ENCODE measurements around the gene PPP1R18.
"Not testable (repeated sequence)": the region's sequence is repeated elsewhere in the genome, so short reads cannot be mapped to it uniquely, and the experiment has no call there.

The PPP1R18 gene

GRCh38 chr6:30686009-30686907, at the start of gene PPP1R18:
PPP1R18 (minus strand) TSS chr6:30686645; CDS start chr6:30686018, 627 bp downstream.
- peak; percentile 73 to 76 for DNase-seq (ENCODE audit: low read depth in 2 of 2)

- no peak for DNase-seq (ENCODE audit: low read depth in 2 of 2)
Observed at GRCh38 chr6:30735668-30736314, 49.3 kb upstream of the PPP1R18 start.

DNA sequence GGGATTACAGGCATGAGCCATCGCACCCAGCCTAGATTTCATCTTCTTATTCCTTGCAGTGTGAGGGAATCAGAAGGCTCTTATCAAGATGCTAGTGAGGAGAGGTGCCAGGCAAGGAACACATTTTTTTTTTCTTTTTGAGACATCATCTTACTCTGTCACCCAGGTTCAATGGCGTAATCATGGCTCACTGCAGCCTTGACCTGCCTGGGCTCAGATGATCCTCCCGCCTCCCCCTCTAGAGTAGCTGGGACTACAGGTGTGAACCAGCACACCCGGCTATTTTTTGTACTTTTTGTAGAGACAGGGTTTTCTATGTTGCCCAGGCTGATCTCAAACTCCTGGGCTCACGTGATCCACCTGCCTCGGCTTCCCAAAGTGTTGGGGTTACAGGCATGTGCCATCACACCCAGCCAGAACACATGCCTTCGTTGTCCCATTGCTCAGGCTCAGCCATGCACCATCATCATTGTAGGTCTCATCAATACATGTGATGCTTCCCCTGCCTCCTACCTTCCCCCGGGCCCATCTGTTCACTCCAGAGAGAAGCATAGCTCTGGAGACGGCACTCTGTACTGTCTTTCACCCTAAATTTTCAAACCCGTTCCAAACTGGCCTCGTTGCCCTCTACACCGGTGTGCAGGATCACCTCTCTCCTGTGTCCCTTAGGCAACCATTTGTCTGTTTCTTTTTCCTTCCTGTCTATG, 45.9 kb upstream of the PPP1R18 start:
- no peak for DNase-seq (ENCODE audit: low read depth in 2 of 2)

GRCh38 chr6:30730601-30731435, 44.4 kb upstream of the PPP1R18 start:
- DNase-seq (ENCODE audit: low read depth in 2 of 2) = peak in 1 of 2 donors; percentile 69

- no peak for DNase-seq (ENCODE audit: low read depth in 2 of 2)
Observed at GRCh38 chr6:30727920-30728553, 41.6 kb upstream of the PPP1R18 start.

- no peak for DNase-seq (ENCODE audit: low read depth in 2 of 2)
Observed at GRCh38 chr6:30726506-30727413, 40.3 kb upstream of the PPP1R18 start.

DNA sequence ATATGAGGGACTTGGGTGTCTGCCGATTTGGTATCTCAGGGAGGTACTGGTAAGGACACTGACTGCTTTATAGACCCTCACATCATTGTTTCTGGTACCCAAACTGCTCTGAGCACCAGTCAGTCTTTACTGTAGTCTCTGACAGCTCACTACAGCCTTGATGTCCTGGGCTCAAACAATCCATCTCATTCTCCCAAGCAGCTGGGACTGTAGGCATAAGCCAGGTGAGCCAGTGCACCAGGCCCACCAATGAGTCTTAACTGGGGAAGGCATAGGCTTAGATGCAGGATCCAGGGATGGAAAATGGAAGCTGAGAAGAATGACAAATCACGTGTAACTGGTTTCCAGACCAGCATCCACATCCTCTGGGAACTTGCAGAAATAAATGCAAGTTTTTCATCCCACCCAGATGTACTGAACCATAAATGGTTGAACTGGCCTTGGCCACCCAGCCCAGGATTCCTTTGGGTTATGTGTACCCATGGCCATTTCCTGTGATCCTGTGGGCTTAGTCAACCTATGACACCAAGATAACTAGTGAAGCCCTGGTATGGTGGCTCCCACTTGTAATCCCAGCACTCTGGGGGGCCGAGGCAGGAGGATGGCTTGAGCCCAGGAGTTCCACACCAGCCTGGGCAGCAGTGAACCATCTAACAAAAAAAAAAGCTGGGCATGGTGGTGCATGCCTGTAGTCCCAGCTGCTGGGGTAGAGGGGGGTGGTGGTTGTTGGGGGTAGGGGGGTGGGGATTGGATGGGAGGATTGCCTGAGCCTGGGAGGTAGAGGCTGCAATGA, 39.5 kb upstream of the PPP1R18 start:
- DNase-seq (ENCODE audit: low read depth in 2 of 2) = no peak

DNA sequence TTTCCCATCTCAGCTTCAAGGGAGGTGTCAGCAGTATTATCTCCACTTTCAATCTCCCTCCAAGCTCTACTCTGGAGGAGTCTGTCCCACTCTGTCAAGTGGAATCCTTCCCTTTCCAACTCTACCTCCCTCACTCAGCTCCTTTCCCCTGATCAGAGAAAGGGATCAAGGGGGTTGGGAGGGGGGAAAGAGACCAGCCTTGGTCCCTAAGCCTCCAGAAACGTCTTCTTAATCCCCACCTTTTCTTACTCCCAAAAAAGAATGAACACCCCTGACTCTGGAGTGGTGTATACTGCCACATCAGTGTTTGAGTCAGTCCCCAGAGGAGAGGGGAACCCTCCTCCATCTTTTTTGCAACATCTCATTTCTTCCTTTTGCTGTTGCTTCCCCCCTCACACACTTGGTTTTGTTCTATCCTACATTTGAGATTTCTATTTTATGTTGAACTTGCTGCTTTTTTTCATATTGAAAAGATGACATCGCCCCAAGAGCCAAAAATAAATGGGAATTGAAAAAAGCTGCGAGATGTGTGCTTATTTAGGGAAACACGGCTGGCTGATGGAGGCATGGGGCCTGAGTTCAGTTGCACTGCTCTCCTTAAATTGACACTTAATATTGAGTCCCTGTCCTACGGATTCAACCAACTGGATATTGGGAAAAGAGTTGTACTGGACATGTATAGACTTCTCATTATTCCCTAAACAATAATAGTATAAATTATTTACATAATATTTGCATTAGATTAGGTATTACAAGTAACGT, 38.6 kb upstream of the PPP1R18 start:
- DNase-seq (ENCODE audit: low read depth in 2 of 2) = no peak

- not testable (repeated sequence) for DNase-seq (ENCODE audit: low read depth in 2 of 2)
Observed at GRCh38 chr6:30723843-30724741, 37.6 kb upstream of the PPP1R18 start.

- DNase-seq (ENCODE audit: low read depth in 2 of 2) = not testable (repeated sequence)
Observed at GRCh38 chr6:30723159-30723842, 36.9 kb upstream of the PPP1R18 start.

DNA sequence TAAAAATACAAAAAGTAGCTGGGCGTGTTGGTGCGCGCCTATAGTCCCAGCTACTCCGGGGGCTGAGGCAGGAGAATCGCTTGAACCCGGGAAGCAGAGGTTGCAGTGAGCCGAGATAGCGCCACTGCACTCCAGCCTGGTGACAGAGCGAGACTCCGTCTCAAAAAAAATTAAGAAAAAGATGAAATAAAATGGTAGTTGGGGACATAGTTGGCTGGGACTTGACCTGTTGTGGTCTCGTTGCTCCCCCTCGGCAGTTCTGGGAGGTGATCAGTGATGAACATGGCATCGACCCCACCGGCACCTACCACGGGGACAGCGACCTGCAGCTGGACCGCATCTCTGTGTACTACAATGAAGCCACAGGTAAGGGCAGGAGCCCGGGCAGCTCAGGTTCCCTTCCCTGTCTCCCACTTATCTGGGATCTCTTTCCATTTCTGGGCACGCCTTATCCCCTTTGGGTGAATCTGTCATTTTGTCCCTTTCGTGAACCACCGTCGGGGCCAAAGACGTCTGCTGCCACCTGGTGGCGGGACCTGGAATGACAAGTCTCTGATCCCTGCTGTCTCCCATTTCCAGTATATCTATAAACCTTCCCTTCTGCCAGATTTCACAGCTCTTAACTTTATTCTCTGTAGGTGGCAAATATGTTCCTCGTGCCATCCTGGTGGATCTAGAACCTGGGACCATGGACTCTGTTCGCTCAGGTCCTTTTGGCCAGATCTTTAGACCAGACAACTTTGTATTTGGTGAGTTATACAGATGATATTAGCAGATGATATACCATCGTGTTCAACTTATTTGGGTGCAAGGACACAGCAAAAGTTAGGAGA, 36.1 kb upstream of the PPP1R18 start:
- peak; percentile 62 to 75 for DNase-seq (ENCODE audit: low read depth in 2 of 2)

DNA sequence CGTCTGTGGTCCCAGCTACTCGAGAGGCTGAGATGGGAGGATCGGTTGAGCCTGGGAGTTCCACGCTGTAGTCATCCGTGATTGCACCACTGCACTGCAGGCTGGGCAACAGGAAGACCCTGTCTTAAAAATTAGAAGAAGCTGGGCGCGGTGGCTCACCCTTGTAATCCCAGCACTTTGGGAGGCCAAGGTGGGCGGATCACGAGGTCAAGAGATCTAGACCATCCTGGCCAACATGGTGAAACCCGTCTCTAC, 35.5 kb upstream of the PPP1R18 start:
- not testable (repeated sequence) for DNase-seq (ENCODE audit: low read depth in 2 of 2)

DNA sequence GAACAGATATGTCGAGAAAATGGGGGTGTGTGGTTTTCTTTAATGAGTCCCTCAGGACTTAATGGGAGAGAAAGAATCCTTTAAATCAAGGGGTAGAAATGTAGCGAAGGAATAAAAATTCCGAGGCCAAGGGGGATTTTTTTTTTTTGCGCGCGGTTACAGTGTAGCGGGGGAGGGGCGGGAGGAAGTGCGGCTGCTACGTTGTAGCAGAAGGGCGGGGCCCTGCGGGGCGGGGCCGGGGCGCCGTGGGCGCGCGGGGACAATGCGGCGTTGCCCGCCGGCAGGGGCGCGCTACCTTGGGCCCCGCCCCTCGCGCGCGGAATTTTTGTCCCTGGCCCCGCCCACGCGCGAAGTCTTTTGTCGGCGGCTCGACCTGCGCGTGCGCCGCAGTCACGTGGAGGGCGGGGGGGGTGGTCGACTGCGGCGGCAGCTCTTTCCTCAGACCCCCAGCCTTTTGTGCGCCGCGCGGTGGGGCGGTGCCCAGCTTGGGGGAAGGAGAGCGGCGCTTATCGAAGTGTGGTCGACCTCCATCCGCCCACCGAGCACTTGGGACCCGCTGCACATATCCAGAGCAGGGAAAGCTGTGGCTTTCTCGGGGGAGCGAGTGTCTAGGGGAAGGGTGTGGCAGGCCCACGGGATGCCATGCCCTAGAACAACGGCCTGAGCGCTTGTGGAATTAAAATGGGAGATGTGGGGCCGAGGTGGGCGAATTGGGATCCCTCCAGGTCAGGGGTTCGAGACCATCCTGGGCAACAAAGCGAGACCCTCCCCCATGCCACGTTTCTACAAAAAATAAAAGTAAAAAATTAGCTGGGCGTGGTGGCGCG, 35.0 kb upstream of the PPP1R18 start:
- DNase-seq (ENCODE audit: low read depth in 2 of 2) = peak; percentile 92 to 95

DNA sequence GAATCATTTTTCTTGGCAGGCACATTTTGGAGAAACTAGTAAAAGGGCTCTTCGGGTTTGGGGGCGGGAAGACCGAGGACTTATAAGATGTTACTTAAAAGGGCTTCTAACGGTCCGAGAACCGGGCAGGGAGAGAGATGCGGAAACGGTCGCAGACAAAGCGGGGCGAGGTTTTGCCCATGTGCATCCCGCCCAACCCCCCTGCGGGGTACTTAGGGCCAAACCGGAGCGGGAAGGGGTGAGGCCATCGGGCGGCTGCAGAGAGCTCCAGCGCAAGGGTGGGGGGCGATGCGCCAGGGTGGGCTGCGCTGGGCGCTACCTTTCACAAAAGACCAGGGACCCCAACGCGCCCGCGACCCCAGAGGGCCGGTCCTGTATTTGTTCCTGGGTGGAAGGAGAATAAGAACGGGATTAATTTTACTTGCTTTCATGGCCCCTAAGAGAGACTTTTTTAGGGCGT, 34.3 kb upstream of the PPP1R18 start:
- DNase-seq (ENCODE audit: low read depth in 2 of 2) = peak; percentile 14 to 44

Data from activated CD8-positive, alpha-beta memory T cell treated with anti-CD3 and anti-CD28 coated beads for 4 hours (primary cell).